Omental fat pad (tissue), 4 donors: ENCODE measurements around the gene IPO13. TPM values are rescaled to one million over a fixed set of nuclear protein-coding genes. Genes with fewer than 3 reads are reported as not detected.

Experiments
- ATAC-seq: fragments of 150-250 bp; one replicate; pipeline ENCODE4 v1.9.1; 2016; ENCODE audit warnings: mild to moderate bottlenecking, moderate library complexity; ENCODE audit not compliant: low FRiP score
- DNase-seq: peaks from one replicate; pipeline ENCODE4 v3.0.0-alpha.2; 2019; ENCODE audit warnings: low spot score
- CTCF ChIP-seq, 3 donors: fragments of 450-650 bp; IDR thresholded peaks; one replicate each; pipeline ENCODE4 v1.5.1; 2016 to 2017; ENCODE audit warnings: antibody characterized with exemption in 3 of 3, mild to moderate bottlenecking in 3 of 3, moderate library complexity in 2 of 3
- total RNA-seq, 4 donors: library from RNA; depleted of rRNA; stranded (reverse); fragments of >200 nt; gene quantifications; one replicate each; pipeline ENCODE4 v1.1.0, GENCODE V29; 2016

Gene IPO13
- total RNA-seq, 4 donors from 2014 or later = 18.7 to 23.2 (median 21.1) TPM

- DNase-seq (no peak), ATAC-seq (no peak)
- no peak for TF ChIP-seq CTCF (IDR thresholded peaks at IDR 0.05)
These were observed 17.1 kb downstream of the IPO13 start for GRCh38 chr1:43963890-43964289.

- no peak for TF ChIP-seq CTCF (IDR thresholded peaks at IDR 0.05)
- ATAC-seq (no peak), DNase-seq (no peak)
These were observed 18.6 kb downstream of the IPO13 start for GRCh38 chr1:43965316-43965715.

- TF ChIP-seq CTCF (IDR thresholded peaks at IDR 0.05) = no peak
- ATAC-seq = no peak
- no peak for DNase-seq
These were observed 21.7 kb downstream of the IPO13 start for GRCh38 chr1:43968348-43968948.

GRCh38 chr1:43969416-43969745 is 22.6 kb downstream of the IPO13 start:
- no peak for TF ChIP-seq CTCF (IDR thresholded peaks at IDR 0.05)
- DNase-seq (no peak), ATAC-seq (no peak)

- DNase-seq (peak; percentile 88), ATAC-seq (peak; percentile 94)
- TF ChIP-seq CTCF (IDR thresholded peaks at IDR 0.05) = no peak
These were observed 23.2 kb downstream of the IPO13 start, which contains the start of gene DPH2 for GRCh38 chr1:43969746-43970466. TSS of gene DPH2 (plus strand) at chr1:43970010. CDS start at chr1:43970176, 166 bp downstream.

- TF ChIP-seq CTCF (IDR thresholded peaks at IDR 0.05) = no peak
- DNase-seq = no peak
- no peak for ATAC-seq
These were observed 23.8 kb downstream of the IPO13 start for GRCh38 chr1:43970502-43970901.

- DNase-seq = no peak
- no peak for TF ChIP-seq CTCF (IDR thresholded peaks at IDR 0.05)
- ATAC-seq = no peak
These were observed 24.2 kb downstream of the IPO13 start for GRCh38 chr1:43970911-43971310.
